Tibial artery (tissue), 4 donors: ENCODE results near the gene SLC22A16.
"Not testable (repeated sequence)": the region's sequence is repeated elsewhere in the genome, so short reads cannot be mapped to it uniquely, and the experiment has no call there.

Experiments used
- DNase-seq, 2 donors: peaks; one replicate each; pipeline ENCODE4 v3.0.0-alpha.2; 2019
- H3K27ac ChIP-seq, 2 donors: fragments of 200-600 bp; sonication (generic) in 1 of 2; 1 replicate in 1 of 2; 2 replicates in 1 of 2; pipeline ENCODE4 v1.5.1; 2018 to 2019; ENCODE audit warnings: mild to moderate bottlenecking in 1 of 2
- H3K27me3 ChIP-seq, 2 donors: fragments of 200-600 bp; sonication (generic) in 1 of 2; one replicate each; pipeline versions ENCODE4 v1.5.1 to v1.6.0; 2016 to 2019
- H3K36me3 ChIP-seq, 3 donors: fragments of 200-600 bp; sonication (generic) in 2 of 3; one replicate each; pipeline ENCODE4 v1.5.1; 2016 to 2019; ENCODE audit warnings: mild to moderate bottlenecking in 2 of 3
- H3K4me1 ChIP-seq, 4 donors: fragments of 200-600 bp; sonication (generic) in 2 of 4; 1 replicate in 3 of 4; 2 replicates in 1 of 4; pipeline ENCODE4 v1.5.1; 2016 to 2019
- H3K4me3 ChIP-seq, 2 donors: fragments of 200-600 bp; sonication (generic) in 1 of 2; 1 replicate in 1 of 2; 2 replicates in 1 of 2; pipeline ENCODE4 v1.5.1; 2018 to 2019; ENCODE audit warnings: mild to moderate bottlenecking in 2 of 2
- H3K9me3 ChIP-seq, 3 donors: fragments of 200-600 bp; sonication (generic) in 1 of 3; one replicate each; pipeline ENCODE4 v1.5.1; 2016 to 2019
- CTCF ChIP-seq, 2 experiments: fragments of 200-600 bp in 1 of 2; fragments of 450-650 bp in 1 of 2; IDR thresholded peaks; one replicate each; pipeline ENCODE4 v1.5.1; 2017 to 2019; ENCODE audit warnings: antibody characterized with exemption in 2 of 2, mild to moderate bottlenecking in 1 of 2, moderate library complexity in 1 of 2
- intact Hi-C: fragments of 100-400 bp; cut with DNase I; formaldehyde crosslinking; loops from one replicate; pipeline ENCODE4 v1.15.0; 2023; ENCODE audit warnings: low total_unique reads

The SLC22A16 gene

DNA sequence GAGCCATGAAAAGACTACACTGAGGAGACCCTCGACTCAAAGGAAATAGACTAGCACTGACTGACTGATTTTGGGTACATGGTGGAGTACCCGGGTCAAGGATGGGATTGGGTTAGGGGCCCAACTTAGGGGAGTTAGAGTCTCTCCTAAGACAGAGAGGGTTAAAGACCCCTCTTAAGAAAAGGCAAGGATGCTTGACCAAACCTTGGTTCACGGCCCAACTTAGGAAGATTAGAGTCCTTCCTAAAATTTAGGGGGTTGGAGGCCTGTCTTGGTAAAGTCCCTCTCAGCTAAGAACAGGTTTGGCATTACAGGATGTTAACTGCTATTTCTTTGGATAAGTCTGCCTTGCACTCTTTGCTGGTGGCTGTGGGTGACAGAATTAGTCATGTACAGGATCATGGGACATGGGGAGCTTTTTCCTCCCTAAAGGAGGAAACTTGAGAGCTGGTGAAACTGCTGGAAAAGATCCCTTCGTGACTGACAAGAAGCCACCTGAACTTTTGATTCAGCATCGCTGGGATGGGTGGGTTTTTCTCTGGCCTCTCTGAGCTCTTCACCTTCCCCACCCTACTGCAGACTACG is 12.3 kb upstream of the SLC22A16 start:
- Histone ChIP-seq H3K4me1 (no peaks in the 10 kb centered on the region), H3K36me3 (no peaks in the 10 kb centered on the region), H3K4me3 (no peak overlapping the region), H3K27ac (no peak overlapping the region), H3K27me3 (no peaks in the 10 kb centered on the region), H3K9me3 (no peaks in the 10 kb centered on the region)
- no peak for DNase-seq
- intact Hi-C loops, result no loop called here
- no peak for TF ChIP-seq CTCF (IDR thresholded peaks at IDR 0.05)

- DNase-seq, H3K4me3 ChIP-seq, H3K9me3 ChIP-seq, H3K4me1 ChIP-seq, H3K27ac ChIP-seq, H3K36me3 ChIP-seq, intact Hi-C loops, H3K27me3 ChIP-seq: not testable (repeated sequence)
Observed at GRCh38 chr6:110487968-110488381, 11.6 kb upstream of the SLC22A16 start.

GRCh38 chr6:110486756-110487155 is 10.3 kb upstream of the SLC22A16 start:
- Histone ChIP-seq H3K4me1 (no peaks in the 10 kb centered on the region), H3K27ac (no peak overlapping the region), H3K4me3 (no peak overlapping the region), H3K9me3 (no peaks in the 10 kb centered on the region), H3K27me3 (no peaks in the 10 kb centered on the region), H3K36me3 (no peaks in the 10 kb centered on the region)
- intact Hi-C loops, result no loop called here
- TF ChIP-seq CTCF (IDR thresholded peaks at IDR 0.05), result no peak
- DNase-seq, result no peak

- H3K36me3 ChIP-seq, result no peaks in the 10 kb centered on the region
- H3K4me3 ChIP-seq, result no peak overlapping the region
- H3K9me3 ChIP-seq, result no peaks in the 10 kb centered on the region
- H3K27me3 ChIP-seq, result no peaks in the 10 kb centered on the region
- no peak for TF ChIP-seq CTCF (IDR thresholded peaks at IDR 0.05)
- intact Hi-C loops, result no loop called here
- H3K4me1 ChIP-seq, result no peaks in the 10 kb centered on the region
- no peak for DNase-seq
- no peak overlapping the region for H3K27ac ChIP-seq
Observed at GRCh38 chr6:110485491-110485890, 9.1 kb upstream of the SLC22A16 start.

DNA sequence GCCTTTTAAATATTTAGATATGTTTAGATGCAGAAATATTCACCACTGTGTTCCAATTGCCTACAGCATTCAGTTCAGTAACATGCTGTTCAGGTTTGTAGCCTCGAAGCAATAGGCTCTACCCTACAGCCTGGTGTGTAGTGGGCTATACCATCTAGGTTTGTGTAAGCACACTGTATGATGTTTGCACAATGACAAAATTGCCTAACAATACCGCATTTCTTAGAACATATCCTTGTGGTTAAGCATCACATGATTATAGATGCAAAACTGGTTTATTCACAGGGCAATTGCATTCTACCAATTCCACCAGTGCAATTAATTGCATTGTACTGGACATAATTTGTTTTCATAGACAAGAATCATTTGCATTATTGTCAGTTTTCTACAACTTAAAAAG is 7.9 kb upstream of the SLC22A16 start:
- no peak for DNase-seq
- H3K4me3 ChIP-seq, result no peak overlapping the region
- intact Hi-C loops, result no loop called here
- H3K4me1 ChIP-seq, result no peaks in the 10 kb centered on the region
- TF ChIP-seq CTCF (IDR thresholded peaks at IDR 0.05), result no peak
- no peak overlapping the region for H3K27ac ChIP-seq
- no peaks in the 10 kb centered on the region for H3K9me3 ChIP-seq
- H3K27me3 ChIP-seq, result no peaks in the 10 kb centered on the region
- no peaks in the 10 kb centered on the region for H3K36me3 ChIP-seq

- Histone ChIP-seq H3K27me3 (no peaks in the 10 kb centered on the region), H3K27ac (no peak overlapping the region), H3K4me3 (no peak overlapping the region), H3K36me3 (no peaks in the 10 kb centered on the region), H3K4me1 (no peaks in the 10 kb centered on the region), H3K9me3 (no peaks in the 10 kb centered on the region)
- TF ChIP-seq CTCF (IDR thresholded peaks at IDR 0.05), result no peak
- DNase-seq, result no peak
- intact Hi-C loops, result no loop called here
Observed at GRCh38 chr6:110482774-110483400, 6.5 kb upstream of the SLC22A16 start.
